SJCRH30 (cell line): Measurements from ENCODE around the gene CCDC116. TPM values are rescaled to one million over a fixed set of nuclear protein-coding genes. Genes with fewer than 3 reads are reported as not detected.
"Not testable (repeated sequence)": the region's sequence is repeated elsewhere in the genome, so short reads cannot be mapped to it uniquely, and the experiment has no call there.

Experiments used
- DNase-seq, 2 experiments: peaks; one replicate each; pipeline ENCODE4 v3.0.0-alpha.2; 2015 to 2020
- H3K27ac ChIP-seq: fragments of 250-450 bp; sonication (Bioruptor Pico); 2 replicates; pipeline ENCODE4 v1.5.1; 2020; ENCODE audit warnings: mild to moderate bottlenecking, moderate library complexity
- H3K27me3 ChIP-seq: fragments of 250-450 bp; sonication (Bioruptor Pico); 2 replicates; pipeline ENCODE4 v1.5.1; 2020; ENCODE audit warnings: mild to moderate bottlenecking, moderate library complexity
- H3K36me3 ChIP-seq: fragments of 250-450 bp; sonication (Bioruptor Pico); 2 replicates; pipeline ENCODE4 v1.5.1; 2020; ENCODE audit warnings: mild to moderate bottlenecking, moderate library complexity
- H3K4me1 ChIP-seq: fragments of 250-450 bp; sonication (Bioruptor Pico); 2 replicates; pipeline ENCODE4 v1.5.1; 2020; ENCODE audit warnings: mild to moderate bottlenecking, moderate library complexity
- H3K4me3 ChIP-seq: fragments of 250-450 bp; sonication (Bioruptor Pico); 2 replicates; pipeline ENCODE4 v1.5.1; 2020; ENCODE audit warnings: mild to moderate bottlenecking, moderate library complexity
- H3K9me3 ChIP-seq: fragments of 250-450 bp; sonication (Bioruptor Pico); replicated peaks from 2 replicates; pipeline ENCODE4 v1.5.1; 2020; ENCODE audit warnings: mild to moderate bottlenecking, moderate library complexity
- total RNA-seq: library from RNA; depleted of rRNA; stranded (reverse); fragments of >200 nt; shearing (Covaris generic); gene quantifications from 2 replicates; pipeline ENCODE4 v1.2.3, GENCODE V29; 2014; rRNA removed

The CCDC116 gene, protein sequence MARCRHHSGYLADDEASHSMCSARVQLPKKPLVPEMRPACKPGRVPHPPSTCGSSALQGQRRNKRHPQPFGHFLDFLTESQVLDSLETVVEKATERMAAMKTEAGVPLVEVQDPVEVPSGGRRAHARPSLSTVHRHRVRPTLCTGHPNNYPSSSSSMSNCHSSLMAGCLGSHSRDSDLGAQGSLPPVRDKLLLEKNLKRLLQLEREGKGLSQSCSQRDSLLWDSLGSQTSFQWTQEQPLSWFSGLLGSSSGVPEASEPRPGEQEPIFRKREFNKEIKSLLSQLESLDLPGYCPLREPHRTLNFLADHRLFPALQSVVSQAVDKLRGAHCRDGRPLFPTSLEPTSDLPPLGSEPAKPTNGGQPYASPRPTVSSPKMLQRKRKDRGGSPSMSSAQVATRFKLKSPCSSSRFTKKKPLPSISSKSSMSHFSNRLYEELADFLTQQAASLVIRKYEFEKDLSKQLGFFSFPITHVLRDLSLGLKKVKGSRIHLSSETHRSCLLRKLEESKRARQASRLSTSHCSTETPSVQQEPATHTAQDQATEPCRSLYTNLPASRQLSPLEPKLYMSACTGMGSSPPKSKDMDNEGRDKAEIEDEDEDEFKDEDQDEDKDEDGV
- total RNA-seq: 0.38 TPM in 1 of 2 replicates, not detected in the other

DNA sequence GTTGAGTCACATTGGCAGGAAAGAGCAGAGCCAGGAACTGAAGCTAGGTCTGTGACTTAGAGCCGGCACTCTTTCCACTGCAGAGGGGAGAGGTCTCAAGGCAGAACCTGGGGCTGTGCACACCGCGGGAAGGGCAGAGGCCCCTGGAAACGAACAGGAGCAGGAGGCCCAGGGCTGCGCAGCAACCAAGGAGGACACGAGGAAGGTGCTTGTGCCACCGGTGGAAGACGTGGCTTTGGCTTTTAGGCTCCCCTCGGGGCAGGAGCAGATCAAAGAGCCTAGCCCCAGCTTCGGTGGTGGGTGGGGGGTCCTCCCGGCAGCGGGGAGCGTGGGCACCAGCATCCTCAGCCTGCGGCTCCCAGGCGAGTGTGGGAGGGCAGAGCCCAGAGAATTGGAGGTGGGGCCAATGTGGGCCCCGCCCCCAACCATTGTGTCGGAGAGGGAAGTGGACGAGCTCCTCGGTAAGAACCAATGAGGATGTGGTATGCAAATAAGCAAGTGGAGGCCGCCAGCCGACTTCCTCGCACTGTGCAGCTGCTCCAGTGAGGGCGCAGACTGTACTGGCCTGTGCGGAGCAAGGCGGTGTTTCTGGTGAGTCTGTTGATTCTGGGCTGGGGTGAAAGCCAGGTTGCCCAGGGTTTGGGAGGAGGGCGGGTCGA lies at the start of gene CCDC116:
Gene CCDC116, plus strand, starts transcription at position 524 of the 659 bp plus-strand sequence. CDS start 422 bp downstream, outside the sequence.
- Histone ChIP-seq H3K4me1 (no peaks in the 10 kb centered on the region), H3K27ac (no peak within 1 kb of the TSS), H3K27me3 (no peaks in the 10 kb centered on the region), H3K36me3 (no peaks in the 10 kb centered on the region), H3K4me3 (no peak within 1 kb of the TSS), H3K9me3 (no peaks in the 10 kb centered on the region)
- DNase-seq: peak; percentile 56 to 68

DNA sequence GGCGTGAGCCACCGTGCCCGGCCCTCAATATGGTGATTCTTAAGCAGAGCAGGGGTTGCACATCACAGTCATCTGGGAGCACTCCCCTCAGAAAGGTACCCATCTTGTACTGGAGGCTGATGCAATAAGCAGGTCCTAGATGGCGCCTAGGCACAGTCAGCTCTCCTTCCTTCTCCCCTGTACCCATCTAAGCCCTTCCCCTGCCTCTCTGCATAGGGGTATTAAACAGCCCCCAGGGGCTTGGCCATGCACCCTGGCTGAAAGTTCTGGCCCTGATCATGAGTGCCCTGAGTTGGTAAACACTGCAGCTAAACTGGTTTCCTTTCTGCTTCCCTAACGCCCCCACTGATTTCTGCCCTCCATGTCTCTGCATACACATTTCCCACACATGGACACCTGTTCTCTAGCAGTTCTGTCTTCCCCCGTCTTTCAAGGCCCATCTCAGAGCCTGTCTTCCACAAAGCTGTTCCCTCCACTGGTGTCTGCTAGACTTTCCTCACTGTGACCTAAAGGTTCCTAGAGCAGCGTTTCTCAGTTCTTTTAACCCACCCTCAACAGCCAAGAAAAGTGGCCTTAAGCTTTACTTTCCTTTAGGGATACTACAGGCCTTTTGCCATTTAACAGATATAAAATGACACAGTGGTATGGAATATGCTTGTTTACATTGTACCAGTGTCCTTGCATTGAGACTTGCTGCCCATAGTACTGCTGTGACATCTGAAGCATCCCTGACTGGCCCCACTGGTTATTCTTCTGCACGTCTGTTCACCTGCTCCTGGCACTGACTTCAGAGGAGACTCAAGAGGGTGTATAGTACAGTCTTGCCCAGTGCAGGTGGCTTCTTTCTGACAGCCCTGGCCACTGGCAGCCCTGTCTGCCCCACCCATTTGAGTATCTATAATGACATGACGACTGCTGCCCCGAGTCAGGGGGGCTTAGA lies 49.5 kb upstream of the CCDC116 start:
- H3K9me3 ChIP-seq: no peaks in the 10 kb centered on the region
- peaks cover 20% of the 10 kb centered on the region; the same call in 1 of the 2 replicates for H3K36me3 ChIP-seq
- H3K4me3 ChIP-seq: no peak overlapping the region
- no peaks in the 10 kb centered on the region for H3K27me3 ChIP-seq
- no peak overlapping the region for H3K27ac ChIP-seq
- H3K4me1 ChIP-seq: no peaks in the 10 kb centered on the region
- no peak for DNase-seq

GRCh38 chr22:21585389-21585788 lies 47.2 kb upstream of the CCDC116 start:
- Histone ChIP-seq H3K27ac (no peak overlapping the region), H3K9me3 (no peaks in the 10 kb centered on the region), H3K4me1 (no peaks in the 10 kb centered on the region), H3K36me3 (peaks cover 24% of the 10 kb centered on the region), H3K4me3 (no peak overlapping the region), H3K27me3 (no peaks in the 10 kb centered on the region)
- DNase-seq: no peak

DNA sequence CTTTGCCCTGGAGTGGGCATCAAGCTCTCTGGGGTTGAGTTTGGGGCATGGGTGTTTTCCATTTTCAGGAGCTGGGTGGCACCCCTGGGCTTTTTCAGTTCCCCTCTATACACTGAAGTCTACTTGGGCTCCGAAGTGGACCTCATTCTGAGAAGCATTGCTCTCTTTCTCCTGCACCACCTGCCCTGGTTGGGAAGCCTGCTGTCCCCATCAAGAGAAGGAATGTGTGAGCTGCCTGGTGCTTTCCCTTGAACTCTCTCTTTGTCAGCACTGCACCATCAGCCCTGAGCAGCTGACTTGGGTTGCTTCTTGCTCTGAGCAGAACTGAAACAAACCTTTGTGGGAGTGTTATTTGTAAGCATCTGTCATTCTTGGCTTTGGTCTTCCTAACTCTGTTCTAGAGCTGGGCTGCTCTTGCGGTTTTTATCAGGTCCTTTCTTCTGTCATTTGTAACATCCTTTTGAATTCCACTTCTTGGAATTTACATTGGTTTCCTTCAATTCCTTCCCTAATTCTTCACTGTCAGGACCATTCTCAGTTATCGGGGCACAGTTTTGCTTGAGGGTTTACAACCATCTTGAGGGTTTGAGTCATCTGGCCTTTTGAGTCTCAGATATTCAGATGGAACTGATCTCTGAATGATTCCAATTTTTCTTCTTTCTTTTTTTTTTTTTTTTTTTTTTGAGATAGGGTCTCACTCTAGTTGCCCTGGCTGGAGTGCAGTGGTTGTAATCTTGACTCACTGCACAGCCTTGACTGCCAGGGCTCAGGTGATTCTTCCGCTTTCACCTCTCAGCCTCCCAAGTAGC lies 44.6 kb upstream of the CCDC116 start:
- Histone ChIP-seq H3K4me3 (no peak overlapping the region), H3K27ac (no peak overlapping the region)
- no peak for DNase-seq

GRCh38 chr22:21589396-21589795 lies 43.2 kb upstream of the CCDC116 start:
- no peaks in the 10 kb centered on the region for H3K27me3 ChIP-seq
- H3K4me1 ChIP-seq: no peaks in the 10 kb centered on the region
- no peak for DNase-seq
- no peak overlapping the region for H3K4me3 ChIP-seq
- peaks cover 40% of the 10 kb centered on the region for H3K36me3 ChIP-seq
- H3K9me3 ChIP-seq: no peaks in the 10 kb centered on the region
- H3K27ac ChIP-seq: no peak overlapping the region

More for the DNA sequence above, 44.6 kb upstream of the CCDC116 start:
- Histone ChIP-seq H3K36me3 (peaks cover 33% of the 10 kb centered on the region), H3K9me3 (no peaks in the 10 kb centered on the region), H3K4me1 (no peaks in the 10 kb centered on the region), H3K27me3 (no peaks in the 10 kb centered on the region)

- Histone ChIP-seq H3K9me3 (no peaks in the 10 kb centered on the region), H3K4me1 (no peaks in the 10 kb centered on the region), H3K27ac (no peak overlapping the region), H3K27me3 (no peaks in the 10 kb centered on the region), H3K4me3 (no peak overlapping the region), H3K36me3 (peaks cover 56% of the 10 kb centered on the region)
- DNase-seq: no peak
These were observed 41.5 kb upstream of the CCDC116 start for GRCh38 chr22:21590809-21591641.

GRCh38 chr22:21591695-21592094 lies 40.9 kb upstream of the CCDC116 start:
- Histone ChIP-seq H3K27ac (no peak overlapping the region), H3K36me3 (peaks cover 63% of the 10 kb centered on the region), H3K9me3 (no peaks in the 10 kb centered on the region), H3K4me1 (no peaks in the 10 kb centered on the region), H3K27me3 (no peaks in the 10 kb centered on the region), H3K4me3 (no peak overlapping the region)
- no peak for DNase-seq

GRCh38 chr22:21592422-21592821 lies 40.1 kb upstream of the CCDC116 start:
- no peaks in the 10 kb centered on the region for H3K4me1 ChIP-seq
- H3K27ac ChIP-seq: no peak overlapping the region
- no peak for DNase-seq
- H3K27me3 ChIP-seq: no peaks in the 10 kb centered on the region
- no peak overlapping the region for H3K4me3 ChIP-seq
- H3K9me3 ChIP-seq: no peaks in the 10 kb centered on the region
- H3K36me3 ChIP-seq: peaks cover 70% of the 10 kb centered on the region

GRCh38 chr22:21593406-21594232 lies 38.9 kb upstream of the CCDC116 start:
- peak in 1 of 2 experiments; percentile 24 for DNase-seq
- Histone ChIP-seq H3K4me1 (no peaks in the 10 kb centered on the region), H3K9me3 (no peaks in the 10 kb centered on the region), H3K4me3 (no peak overlapping the region), H3K27ac (no peak overlapping the region), H3K27me3 (no peaks in the 10 kb centered on the region), H3K36me3 (peaks cover 67% of the 10 kb centered on the region)

DNA sequence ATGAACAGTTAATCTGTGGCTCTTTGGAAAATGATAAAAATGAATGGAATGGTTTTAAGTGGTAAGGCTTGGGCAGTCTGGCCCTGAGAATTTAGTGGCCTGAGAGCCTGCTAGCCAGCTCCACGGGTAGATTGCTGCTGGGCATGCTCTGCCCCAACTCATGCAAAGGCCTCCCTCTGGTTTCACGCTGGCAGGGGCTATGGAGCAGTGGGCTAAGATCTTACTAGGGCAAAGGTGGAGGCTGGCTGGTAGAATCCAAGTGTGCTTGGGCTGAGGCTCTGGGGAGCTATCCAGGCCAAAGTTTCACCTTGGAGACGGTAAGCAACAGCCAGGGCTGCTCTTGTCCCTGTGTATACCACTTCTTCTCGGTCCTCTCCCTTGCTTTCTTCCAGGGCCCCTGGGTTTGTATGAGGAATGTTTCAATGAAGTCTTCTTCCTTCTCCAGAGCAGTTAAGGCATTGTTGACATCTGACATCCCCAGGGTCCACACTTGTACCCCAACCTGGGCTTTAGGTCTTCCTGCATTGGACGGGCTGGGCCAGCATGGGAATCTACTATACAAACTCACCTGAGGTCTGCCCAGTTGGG lies 37.6 kb upstream of the CCDC116 start:
- Histone ChIP-seq H3K36me3 (peaks cover 71% of the 10 kb centered on the region), H3K27ac (no peak overlapping the region), H3K9me3 (no peaks in the 10 kb centered on the region), H3K27me3 (no peaks in the 10 kb centered on the region), H3K4me1 (no peaks in the 10 kb centered on the region), H3K4me3 (no peak overlapping the region)
- DNase-seq: no peak

GRCh38 chr22:21596356-21597135 lies 36.0 kb upstream of the CCDC116 start:
- H3K4me3 ChIP-seq, H3K27ac ChIP-seq, H3K9me3 ChIP-seq, DNase-seq, H3K27me3 ChIP-seq, H3K4me1 ChIP-seq: not testable (repeated sequence)
- peaks cover 65% of the 10 kb centered on the region for H3K36me3 ChIP-seq
